Mucosa of descending colon (tissue), 3 donors: Measurements from ENCODE around the gene ZMYND11. TPM values are rescaled to one million over a fixed set of nuclear protein-coding genes. Genes with fewer than 3 reads are reported as not detected.

Source experiments
- ATAC-seq: fragments of 200-7000 bp; cut with Tn5 transposase; one replicate; pipeline ENCODE4 v1.9.1; 2020; ENCODE audit warnings: mild to moderate bottlenecking, moderate library complexity
- DNase-seq, 3 donors: peaks; one replicate each; pipeline ENCODE4 v3.0.0-alpha.2; 2020
- H3K36me3 ChIP-seq: fragments of 200-600 bp; one replicate; pipeline ENCODE4 v1.8.0; 2021; ENCODE audit warnings: low read depth, mild to moderate bottlenecking
- H3K4me1 ChIP-seq: fragments of 200-600 bp; one replicate; pipeline ENCODE4 v1.8.0; 2021; ENCODE audit warnings: low read depth, mild to moderate bottlenecking
- H3K4me3 ChIP-seq: fragments of 200-600 bp; one replicate; pipeline ENCODE4 v1.8.0; 2021; ENCODE audit warnings: mild to moderate bottlenecking
- H3K9me3 ChIP-seq: fragments of 200-600 bp; one replicate; pipeline ENCODE4 v1.8.0; 2021; ENCODE audit warnings: mild to moderate bottlenecking
- CTCF ChIP-seq: fragments of 200-600 bp; IDR thresholded peaks from one replicate; pipeline ENCODE4 v1.8.0; 2022; ENCODE audit warnings: antibody characterized with exemption, mild to moderate bottlenecking
- intact Hi-C, 2 donors: fragments of 100-400 bp; cut with DNase I in 1 of 2; cut with micrococcal nuclease in 1 of 2; formaldehyde crosslinking; loops; one replicate each; pipeline versions ENCODE4 v1.11.0 to v1.11.1; 2022; cut with DNase I, micrococcal nuclease
- long read RNA-seq, 2 donors: library from polyadenylated mRNA; unstranded; transcript quantifications; one replicate each; pipeline ENCODE4 v2.0.0, GENCODE V29; 2019 to 2021
- total RNA-seq, 3 donors: library from RNA; stranded (reverse); fragmentation: NEBNext Ultra II Directional in 2 of 3; extraction: Animal tissue kit (Norgen Biotek cat#: 25700) in 2 of 3; gene quantifications; one replicate each; pipeline versions ENCODE4 v1.2.1 to v1.2.4, GENCODE V29; 2021 to 2023
- donor health status: DM: no; HTN: no; CAD: no; lungs with moderate emphysema.
- donor health status: DM: no; HTN: no; CAD: no.
- donor health status: DM: no; HTN: yes; CAD: no.

ZMYND11 gene
- total RNA-seq: 100 to 1,000 TPM in 1 of 3 donors, 10 to 100 TPM in 2; 34.5 to 131 (median 37.6) TPM
- long read RNA-seq, donor 1, full-length matches to known transcripts: 47 of 192 reads
- long read RNA-seq, donor 1, partial matches to known transcripts: 119 of 192 reads
- long read RNA-seq, donor 1, other reads (novel, unspliced or antisense): 26 of 192 reads
- long read RNA-seq, donor 2, partial matches to known transcripts: 5 of 6 reads
- long read RNA-seq, donor 2, other reads (novel, unspliced or antisense): 1 of 6 reads

- intact Hi-C loops: no loop called here
- no peak for TF ChIP-seq CTCF
- Histone ChIP-seq H3K4me1 (peaks cover 16% of the 10 kb centered on the region), H3K9me3 (no peaks in the 10 kb centered on the region), H3K36me3 (no peaks in the 10 kb centered on the region), H3K4me3 (peak within 1 kb of the TSS; percentile 77)
- peak; percentile 58 to 79 (median 69) for DNase-seq
- peak; percentile 72 for ATAC-seq
Observed at GRCh38 chr10:135132-135600, at the start of gene ZMYND11. TSS of gene ZMYND11 (plus strand) at chr10:135455. CDS start at chr10:180013, 44,558 bp downstream.

- no peaks in the 10 kb centered on the region for H3K4me1 ChIP-seq
- ATAC-seq (no peak), DNase-seq (no peak)
- no peaks in the 10 kb centered on the region for H3K36me3 ChIP-seq
- H3K4me3 ChIP-seq: no peak overlapping the region
- no peaks in the 10 kb centered on the region for H3K9me3 ChIP-seq
- no peak for TF ChIP-seq CTCF
- intact Hi-C loops: no loop called here
Observed at GRCh38 chr10:86031-86430, 49.2 kb upstream of the ZMYND11 start.

GRCh38 chr10:87177-88080 is 47.8 kb upstream of the ZMYND11 start:
- no peaks in the 10 kb centered on the region for H3K36me3 ChIP-seq
- intact Hi-C loops: no loop called here
- DNase-seq (no peak), ATAC-seq (peak; percentile 11)
- no peak overlapping the region for H3K4me3 ChIP-seq
- H3K9me3 ChIP-seq: no peaks in the 10 kb centered on the region
- no peaks in the 10 kb centered on the region for H3K4me1 ChIP-seq
- TF ChIP-seq CTCF: no peak

- Histone ChIP-seq H3K4me1 (no peaks in the 10 kb centered on the region), H3K9me3 (no peaks in the 10 kb centered on the region), H3K4me3 (no peak overlapping the region), H3K36me3 (no peaks in the 10 kb centered on the region)
- ATAC-seq: peak; percentile 25
- no peak for DNase-seq
- intact Hi-C loops: no loop called here
- TF ChIP-seq CTCF: no peak
Observed at GRCh38 chr10:88253-88652, 47.0 kb upstream of the ZMYND11 start.

- no peaks in the 10 kb centered on the region for H3K4me1 ChIP-seq
- TF ChIP-seq CTCF: no peak
- H3K9me3 ChIP-seq: no peaks in the 10 kb centered on the region
- H3K36me3 ChIP-seq: no peaks in the 10 kb centered on the region
- DNase-seq (no peak), ATAC-seq (no peak)
- no peak overlapping the region for H3K4me3 ChIP-seq
- intact Hi-C loops: no loop called here
Observed at GRCh38 chr10:89248-89647, 46.0 kb upstream of the ZMYND11 start.
